OCI-LY7 (cell line): ENCODE measurements around the gene ZNF91. TPM values are rescaled to one million over a fixed set of nuclear protein-coding genes. Genes with fewer than 3 reads are reported as not detected.

Experiments used
- small RNA-seq: library from RNA; depleted of rRNA; stranded (forward); fragments of <200 nt; gene quantifications from one replicate; pipeline ENCODE3, GENCODE V24; 2014
- total RNA-seq, 2 experiments: library from RNA; depleted of rRNA in 1 of 2; stranded (reverse); fragments of >200 nt in 1 of 2; shearing (Covaris generic) in 1 of 2; gene quantifications; 2 replicates each; pipeline ENCODE4 v1.2.3, GENCODE V29; 2014 to 2022

ZNF91 gene
- total RNA-seq, 2 experiments from 2014 or later: 39.3 to 64.3 TPM

Small RNA genes within 50 kb of the gene (small RNA-seq; reads per million reads assigned to genes)
- not detected for gene VN1R91P

Other genes with a start within 250 kb of the ZNF91 start
- 34.6 and 39.0 TPM in 2 replicates for gene ZNF724, start 145.1 kb downstream of the ZNF91 start, total RNA-seq (2014; rRNA removed; shearing (Covaris generic))
- 27.2 and 30.8 TPM in 2 replicates for gene ZNF724, start 145.1 kb downstream of the ZNF91 start, total RNA-seq (2022)